GM18861 (cell line): ENCODE results near the gene TIMM13.

Source experiments
- ATAC-seq: cut with Tn5 transposase; IDR thresholded peaks from one replicate; pipeline ENCODE4 v1.9.1; 2021; ENCODE audit not compliant: unreplicated experiment

Gene TIMM13

DNA sequence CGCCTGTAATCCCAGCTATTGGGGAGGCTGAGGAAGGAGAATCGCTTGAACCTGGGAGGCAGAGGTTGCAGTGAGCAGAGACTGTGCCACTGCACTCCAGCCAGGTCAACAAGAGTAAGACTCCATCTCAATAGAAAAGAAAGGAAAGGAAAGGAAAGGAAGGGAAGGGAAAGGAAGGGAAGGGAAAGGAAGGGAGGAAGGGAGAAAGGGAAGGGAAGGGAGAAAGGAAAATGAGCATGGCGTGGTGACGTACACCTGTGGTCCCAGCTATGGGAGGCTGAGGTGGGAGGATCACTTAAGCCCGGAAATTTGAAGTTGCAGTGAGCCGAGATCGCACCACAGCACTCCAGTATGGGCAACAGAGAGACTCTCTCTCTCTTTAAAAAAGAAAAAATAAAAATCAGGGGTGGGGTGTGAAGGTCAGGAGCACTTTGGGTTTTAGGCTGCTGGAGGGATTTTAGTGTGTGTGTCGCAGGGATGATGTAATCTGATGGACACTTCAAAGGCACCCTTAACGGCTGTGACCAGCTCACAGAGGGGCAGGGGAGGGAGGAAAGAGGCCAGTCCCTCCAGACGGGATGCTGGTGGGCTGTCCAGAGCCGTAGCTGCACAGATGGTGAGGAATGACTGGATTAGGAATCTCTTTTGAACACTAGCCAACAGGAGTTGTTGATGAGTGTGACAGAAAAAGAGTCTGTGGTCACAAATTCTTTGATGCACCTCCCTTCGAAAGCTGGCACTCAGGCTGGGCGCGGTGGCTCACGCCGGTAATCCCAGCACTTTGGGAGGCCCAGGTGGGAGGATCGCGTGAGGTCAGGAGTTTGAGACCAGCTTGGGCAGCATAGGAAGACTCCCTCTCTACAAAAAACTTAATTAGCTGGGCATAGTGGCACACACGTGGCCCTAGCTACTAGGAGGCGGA lies 39.8 kb downstream of the TIMM13 start:
- ATAC-seq, result no peak

DNA sequence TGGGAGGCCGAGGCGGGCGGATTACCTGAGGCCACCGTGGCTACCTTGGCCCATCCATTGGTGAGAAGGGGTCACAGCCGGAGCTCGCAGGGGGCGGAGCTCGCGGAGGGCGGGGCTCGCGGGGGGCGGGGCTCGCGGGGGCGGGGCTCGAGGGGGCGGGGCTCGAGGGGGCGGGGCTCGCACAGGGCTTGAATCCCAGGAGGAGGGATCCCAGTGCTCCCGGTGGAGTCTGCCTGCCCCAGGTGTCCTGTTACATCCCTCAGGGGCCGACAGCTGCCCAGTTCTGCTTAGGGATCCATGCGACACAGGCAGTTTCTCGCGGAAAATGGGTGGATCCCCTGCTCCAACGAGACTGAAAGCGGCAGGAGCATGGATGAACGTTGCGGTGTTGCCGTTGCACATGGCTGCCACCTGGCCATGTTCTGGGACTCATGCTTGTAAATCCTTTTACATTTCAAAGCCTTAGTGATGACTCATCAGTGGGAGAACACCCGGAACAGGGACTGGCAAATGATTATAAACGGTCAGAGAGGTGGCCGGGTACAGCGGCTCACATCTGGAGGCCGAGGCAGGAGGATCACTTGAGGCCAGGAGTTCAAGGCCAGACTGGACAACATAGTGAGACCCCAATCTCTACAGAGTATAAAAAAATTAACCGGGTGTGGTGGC lies 42.2 kb downstream of the TIMM13 start:
- no peak for ATAC-seq

GRCh38 chr19:2382530-2383222 lies 44.7 kb downstream of the TIMM13 start:
- no peak for ATAC-seq

- no peak for ATAC-seq
Measured at GRCh38 chr19:2381148-2381820, 46.1 kb downstream of the TIMM13 start.

DNA sequence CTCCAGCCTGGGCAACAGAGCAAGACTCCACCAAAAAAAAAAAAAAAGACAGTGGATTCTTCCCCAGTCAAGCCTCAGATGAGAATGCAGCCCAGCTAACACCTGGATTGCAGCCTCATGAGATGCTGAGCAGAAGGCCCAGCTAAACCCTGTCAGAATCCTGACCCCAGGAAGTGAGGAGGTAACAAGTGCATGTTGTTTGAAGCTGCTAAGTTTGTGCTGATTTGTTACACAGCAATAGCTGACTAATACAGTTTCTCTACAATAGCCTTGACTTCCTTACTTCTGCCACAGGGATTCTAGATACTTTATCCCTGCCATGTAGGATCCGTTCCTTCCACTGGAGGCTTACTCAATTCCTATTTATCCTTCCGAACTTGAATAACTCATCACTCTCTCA lies 46.8 kb downstream of the TIMM13 start:
- no peak for ATAC-seq

- no peak for ATAC-seq
Measured at GRCh38 chr19:2376784-2377519, 50.4 kb downstream of the TIMM13 start.
